ENCODE measurements around the gene ELAVL3.

Gene ELAVL3

DNA sequence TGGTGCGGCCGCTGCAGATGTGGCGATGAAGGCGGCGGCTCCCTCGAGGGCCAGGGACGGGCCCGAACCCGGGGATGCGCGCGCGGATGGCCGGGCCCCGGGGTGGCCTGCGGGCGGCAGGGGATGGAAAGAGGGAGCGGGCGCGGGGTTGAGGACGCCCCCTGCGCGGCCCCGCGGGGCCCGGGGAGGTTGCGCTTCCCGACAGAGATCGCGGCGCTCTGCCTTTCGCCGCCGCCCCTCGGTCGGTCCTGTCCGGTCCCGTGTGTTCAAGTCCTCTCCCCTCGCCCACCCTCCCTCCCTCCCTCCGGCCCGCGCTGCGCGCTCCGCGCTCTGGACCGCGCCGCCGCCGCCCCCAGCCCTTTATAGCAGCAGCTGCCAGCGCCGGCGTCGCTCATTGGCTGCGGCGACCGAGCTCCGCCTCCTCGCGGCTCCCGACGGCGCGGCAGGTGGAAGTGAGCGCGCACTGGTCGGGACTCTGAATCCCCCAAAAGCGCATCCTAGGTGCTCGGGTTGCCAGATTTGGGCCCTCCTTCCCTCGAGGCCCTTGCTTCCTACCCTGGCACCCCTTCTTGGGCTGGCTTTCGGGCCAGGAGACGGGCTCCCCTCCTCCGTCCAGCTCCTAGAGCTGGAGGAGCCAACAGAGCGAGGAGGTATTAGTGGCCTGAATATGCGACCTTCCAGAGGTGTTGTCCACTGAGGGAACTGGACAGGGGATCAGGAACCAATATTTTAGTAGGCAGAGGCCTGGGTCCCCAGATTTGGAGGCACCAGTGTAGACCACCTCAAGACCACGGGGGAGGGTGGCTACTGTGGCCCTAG, at the start of gene ELAVL3:
ELAVL3 (minus strand) TSS at position 332 of the 819 bp plus-strand sequence. CDS start 438 bp downstream, outside the sequence.
- DNase-seq (no peak), ATAC-seq (no peak)
- Mint-ChIP-seq H3K27ac (peak within 1 kb of the TSS in 1 of 2 donors; percentile 19), H3K4me3 (peak within 1 kb of the TSS; percentile 77 to 89), H3K9me3 (no peaks in the 10 kb centered on the region), H3K27me3 (peaks cover 59% of the 10 kb centered on the region), H3K4me1 (peaks cover 29% of the 10 kb centered on the region)

DNA sequence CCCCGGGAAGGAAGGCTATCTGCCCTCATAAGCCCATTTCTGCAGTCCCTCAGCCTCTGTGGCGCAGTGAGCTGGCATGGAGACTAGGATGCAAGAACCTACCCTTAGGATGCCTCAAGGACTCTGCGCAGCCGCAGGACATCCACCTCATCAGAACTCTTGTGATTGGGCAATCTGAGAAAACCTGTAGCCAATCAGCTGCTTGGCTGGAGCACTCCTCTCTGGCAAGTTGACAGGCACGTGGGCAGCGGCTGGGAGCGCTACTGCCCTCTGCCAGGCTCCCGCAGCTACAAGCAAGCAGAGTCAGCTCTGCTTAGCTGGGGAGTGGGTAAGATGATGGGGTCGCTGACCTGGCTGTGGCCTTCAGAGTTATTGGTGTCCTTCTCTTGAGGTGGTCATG, 49.6 kb upstream of the ELAVL3 start:
- H3K4me3 Mint-ChIP-seq, result no peak overlapping the region

DNA sequence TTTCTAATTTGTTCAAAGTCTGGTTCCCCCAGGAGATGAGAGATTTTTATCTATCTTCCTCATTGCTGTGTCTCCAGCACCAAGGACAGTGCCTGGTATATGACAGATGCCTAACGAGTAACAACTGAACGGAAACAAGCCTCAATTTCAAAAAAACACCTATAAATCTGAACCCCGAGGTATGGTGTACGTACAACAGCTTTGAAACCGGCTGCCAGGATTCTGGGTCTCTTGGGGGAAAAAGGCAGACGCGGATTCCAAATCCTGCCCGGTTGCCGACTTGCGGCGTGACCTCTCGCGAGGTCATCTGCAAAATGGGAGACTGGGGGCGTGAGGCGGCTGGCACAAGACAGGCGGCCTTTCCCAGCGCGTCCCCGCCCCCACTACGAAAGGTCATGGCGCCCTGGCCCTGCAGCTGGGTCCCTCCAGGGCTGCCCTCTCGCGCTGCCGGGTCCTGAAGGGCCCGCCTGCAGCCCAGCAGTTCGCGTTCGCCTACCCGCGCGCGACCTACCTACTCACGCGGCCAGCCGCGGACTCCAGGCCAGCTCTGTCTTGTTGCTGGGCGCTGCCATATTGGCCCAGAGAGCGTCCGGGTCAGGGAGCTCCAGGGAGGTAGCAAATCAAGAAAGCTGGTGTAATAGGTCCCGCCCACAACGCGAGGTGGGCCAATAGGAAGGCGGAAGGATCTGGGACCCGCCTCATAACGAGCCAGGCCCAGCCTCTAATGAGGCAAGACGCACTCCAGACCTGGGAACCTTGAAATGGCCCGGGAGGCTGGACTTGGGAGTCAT, 47.9 kb upstream of the ELAVL3 start, which contains the start of gene ECSIT:
ECSIT (minus strand) TSS at position 584 of the 791 bp plus-strand sequence. CDS start 9,964 bp downstream, outside the sequence.
- Mint-ChIP-seq H3K27ac (peak within 1 kb of the TSS; percentile 89 to 98), H3K9me3 (no peaks in the 10 kb centered on the region), H3K27me3 (no peaks in the 10 kb centered on the region), H3K4me3 (peak within 1 kb of the TSS; percentile 85 to 96), H3K4me1 (peaks cover 31% of the 10 kb centered on the region)
- DNase-seq (peak; percentile 93 to 96), ATAC-seq (peak; percentile 98)

More for the DNA sequence above, 49.6 kb upstream of the ELAVL3 start:
- Mint-ChIP-seq H3K27ac (no peak overlapping the region), H3K4me1 (peaks cover 33% of the 10 kb centered on the region), H3K27me3 (peaks cover 6% of the 10 kb centered on the region), H3K9me3 (no peaks in the 10 kb centered on the region)
- peak; percentile 56 to 66 for DNase-seq
- peak; percentile 10 for ATAC-seq

- Mint-ChIP-seq H3K4me3 (no peak overlapping the region), H3K4me1 (no peaks in the 10 kb centered on the region), H3K27ac (no peak overlapping the region), H3K27me3 (no peaks in the 10 kb centered on the region), H3K9me3 (no peaks in the 10 kb centered on the region)
- ATAC-seq (no peak), DNase-seq (no peak)
These were observed 38.3 kb upstream of the ELAVL3 start for GRCh38 chr19:11519138-11519537.

DNA sequence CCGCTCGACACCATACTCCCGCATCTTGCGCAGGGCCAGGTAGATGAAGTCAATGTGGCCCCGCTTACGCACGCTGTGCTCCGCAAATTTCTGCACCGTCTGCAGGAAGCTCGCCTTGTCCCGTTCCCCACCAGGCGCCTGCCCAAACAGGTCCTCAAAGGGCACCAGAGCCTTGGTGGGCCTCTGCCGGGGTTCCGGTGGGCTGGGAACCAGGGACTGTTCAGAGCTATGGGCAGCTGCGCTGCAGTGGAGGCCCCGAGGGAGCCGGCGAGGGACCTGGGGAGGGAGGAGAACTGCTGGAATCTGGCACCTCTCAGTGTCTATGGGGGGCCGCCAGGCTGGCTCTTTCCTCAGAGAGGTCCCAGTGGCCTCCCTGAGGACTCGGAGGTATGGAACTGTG, 33.1 kb upstream of the ELAVL3 start:
- no peak overlapping the region for H3K4me3 Mint-ChIP-seq
- H3K4me1 Mint-ChIP-seq, result no peaks in the 10 kb centered on the region

DNA sequence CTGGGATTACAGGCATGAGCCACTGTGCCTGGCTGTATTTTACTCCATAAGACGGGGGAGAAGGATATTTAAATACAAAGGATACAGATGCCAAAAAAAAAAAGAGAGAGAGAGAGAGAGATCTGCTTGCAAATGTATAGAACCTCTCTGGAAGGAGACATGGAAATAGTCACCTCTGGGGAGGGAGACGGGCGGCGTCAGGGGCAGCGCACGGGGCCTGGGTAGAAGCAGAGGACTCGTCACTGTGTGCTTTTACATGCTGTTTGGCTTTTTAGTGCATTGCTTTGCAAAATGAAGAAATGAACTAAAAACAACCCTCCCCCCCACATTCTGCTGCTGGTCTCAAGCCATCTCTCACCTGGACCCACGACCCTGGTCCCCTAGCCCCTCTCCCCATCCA, 29.6 kb upstream of the ELAVL3 start:
- peaks cover 24% of the 10 kb centered on the region for H3K4me1 Mint-ChIP-seq
- no peak overlapping the region for H3K27ac Mint-ChIP-seq
- H3K27me3 Mint-ChIP-seq, result no peaks in the 10 kb centered on the region
- no peak for DNase-seq
- no peak overlapping the region for H3K4me3 Mint-ChIP-seq
- no peaks in the 10 kb centered on the region for H3K9me3 Mint-ChIP-seq
- ATAC-seq, result no peak

More for the DNA sequence above, 33.1 kb upstream of the ELAVL3 start:
- no peaks in the 10 kb centered on the region for H3K9me3 Mint-ChIP-seq
- no peaks in the 10 kb centered on the region for H3K27me3 Mint-ChIP-seq
- no peak overlapping the region for H3K27ac Mint-ChIP-seq
- ATAC-seq (no peak), DNase-seq (no peak)

GRCh38 chr19:11507370-11508078, 26.7 kb upstream of the ELAVL3 start:
- Mint-ChIP-seq H3K27me3 (no peaks in the 10 kb centered on the region), H3K9me3 (no peaks in the 10 kb centered on the region), H3K4me3 (peak overlapping the region; percentile 96), H3K4me1 (peaks cover 38% of the 10 kb centered on the region), H3K27ac (peak overlapping the region in 1 of 2 donors; percentile 40)
- DNase-seq (no peak), ATAC-seq (no peak)

DNA sequence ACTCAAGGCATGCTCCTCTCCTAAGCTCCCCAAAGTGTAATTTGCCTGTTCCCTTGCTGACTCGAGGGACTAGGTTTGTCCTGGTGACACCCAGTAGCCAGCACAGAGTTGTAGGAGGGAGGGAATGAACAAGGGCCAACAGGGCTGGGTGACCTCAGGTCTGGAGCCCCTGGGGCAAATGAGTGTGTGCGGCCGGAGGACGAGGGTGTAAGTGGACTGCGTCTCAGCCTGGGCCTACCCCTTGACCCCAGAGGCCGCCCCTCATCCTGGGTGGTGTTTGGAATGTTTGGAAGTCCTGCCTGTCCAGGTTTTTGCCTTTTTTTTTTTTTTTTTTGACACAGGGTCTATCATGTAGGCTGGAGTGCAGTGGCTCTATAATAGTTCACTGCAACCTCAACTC, 26.1 kb upstream of the ELAVL3 start:
- H3K27me3 Mint-ChIP-seq, result no peaks in the 10 kb centered on the region
- DNase-seq, result no peak
- H3K27ac Mint-ChIP-seq, result peak overlapping the region; percentile 47 to 74
- H3K4me3 Mint-ChIP-seq, result peak overlapping the region; percentile 96
- no peaks in the 10 kb centered on the region for H3K9me3 Mint-ChIP-seq
- no peak for ATAC-seq
- H3K4me1 Mint-ChIP-seq, result peaks cover 38% of the 10 kb centered on the region

DNA sequence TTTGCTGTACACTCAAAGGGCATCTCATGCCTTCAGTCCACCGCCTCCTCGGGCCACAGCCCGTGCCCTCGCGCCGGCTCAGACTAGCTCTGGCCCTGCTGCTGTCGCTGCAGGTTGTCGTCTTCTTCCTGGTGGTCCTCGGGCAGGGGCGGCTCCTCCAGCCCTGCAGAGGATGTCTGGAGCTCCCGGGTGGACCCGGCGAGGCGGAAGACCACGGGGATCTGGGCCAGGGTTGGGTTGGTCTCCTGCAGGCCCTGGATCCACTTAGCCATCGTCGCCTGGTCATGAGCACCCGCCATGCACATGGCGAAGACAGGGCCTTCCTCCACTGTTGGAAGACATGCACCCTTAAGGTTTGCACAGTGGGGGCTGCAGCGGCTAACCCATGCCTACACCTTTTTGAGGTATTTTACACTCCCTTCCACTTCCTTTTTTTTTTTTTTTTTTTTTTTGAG, 25.3 kb upstream of the ELAVL3 start:
- peaks cover 38% of the 10 kb centered on the region for H3K4me1 Mint-ChIP-seq
- H3K4me3 Mint-ChIP-seq, result peak overlapping the region; percentile 96
- H3K27ac Mint-ChIP-seq, result peak overlapping the region; percentile 85 to 96
- H3K9me3 Mint-ChIP-seq, result no peaks in the 10 kb centered on the region
- ATAC-seq (peak; percentile 35), DNase-seq (no peak)
- H3K27me3 Mint-ChIP-seq, result no peaks in the 10 kb centered on the region

- Mint-ChIP-seq H3K27me3 (no peaks in the 10 kb centered on the region), H3K4me1 (peaks cover 38% of the 10 kb centered on the region), H3K4me3 (peak within 1 kb of the TSS; percentile 96), H3K27ac (peak within 1 kb of the TSS; percentile 91 to 96), H3K9me3 (no peaks in the 10 kb centered on the region)
- DNase-seq, result peak; percentile 94 to 95
- ATAC-seq, result peak; percentile 84
These were observed 24.8 kb upstream of the ELAVL3 start, which contains the start of gene ZNF653 for GRCh38 chr19:11505504-11506100. ZNF653 (minus strand) TSS chr19:11505839; CDS start chr19:11505786, 53 bp downstream.

DNA sequence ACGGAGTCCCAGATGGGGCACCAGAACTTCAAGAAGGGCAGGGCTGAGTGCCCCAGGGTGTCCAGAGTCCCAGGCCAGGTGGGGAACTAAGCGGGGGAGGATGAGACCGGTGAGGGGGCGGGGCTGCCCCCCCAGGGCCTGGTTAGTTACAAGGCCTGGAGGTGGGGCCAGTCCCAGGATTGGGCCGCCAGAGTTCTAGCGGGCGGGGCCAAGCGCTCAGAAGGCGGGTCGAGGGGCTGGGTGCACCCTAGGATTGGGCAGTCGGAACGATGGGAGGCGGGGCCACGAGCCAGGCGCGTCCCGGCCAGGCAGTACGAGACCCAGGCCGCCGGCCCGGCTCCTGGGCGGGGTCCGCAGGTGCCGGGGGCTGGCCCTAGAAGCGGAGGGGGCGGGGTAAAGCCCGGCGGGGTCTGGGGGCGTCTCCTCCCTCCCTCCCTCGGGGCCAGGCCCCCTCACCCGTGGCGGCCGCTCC, 24.2 kb upstream of the ELAVL3 start:
- H3K27me3 Mint-ChIP-seq, result no peaks in the 10 kb centered on the region
- H3K4me1 Mint-ChIP-seq, result peaks cover 41% of the 10 kb centered on the region
- no peaks in the 10 kb centered on the region for H3K9me3 Mint-ChIP-seq
- DNase-seq (peak; percentile 93 to 96), ATAC-seq (peak; percentile 95)
- H3K4me3 Mint-ChIP-seq, result peak overlapping the region; percentile 91 to 96
- H3K27ac Mint-ChIP-seq, result peak overlapping the region; percentile 91 to 96

GRCh38 chr19:11504502-11505031, 23.7 kb upstream of the ELAVL3 start:
- Mint-ChIP-seq H3K27ac (peak overlapping the region; percentile 91 to 96), H3K9me3 (no peaks in the 10 kb centered on the region), H3K27me3 (no peaks in the 10 kb centered on the region), H3K4me3 (peak overlapping the region; percentile 91 to 96), H3K4me1 (peaks cover 45% of the 10 kb centered on the region)
- DNase-seq, result no peak
- ATAC-seq, result no peak

DNA sequence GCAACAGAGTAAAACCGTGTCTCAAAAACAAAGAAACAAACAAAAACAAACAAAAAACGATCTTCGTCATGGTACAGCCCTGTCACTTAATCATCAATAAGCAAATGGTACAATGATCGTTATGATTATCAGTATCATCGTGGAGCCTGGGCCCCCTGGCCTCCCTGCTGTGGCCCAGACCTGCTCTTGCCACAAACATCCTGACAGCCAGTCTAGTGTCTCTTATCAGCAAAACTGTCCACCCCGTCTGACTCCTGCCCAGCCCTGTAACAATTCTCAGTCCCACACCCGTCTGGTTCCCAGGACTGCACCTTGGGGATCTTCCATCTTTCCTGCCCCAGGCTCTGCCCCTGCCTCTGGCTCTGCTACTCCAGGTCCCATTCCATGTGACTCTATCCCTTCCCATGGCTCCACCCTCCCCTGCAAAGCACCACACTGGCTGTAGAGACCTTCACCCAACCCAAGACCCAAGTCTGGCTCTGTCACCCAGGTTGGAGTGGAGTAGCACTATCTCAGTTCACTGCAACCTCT, 19.1 kb upstream of the ELAVL3 start:
- no peak for DNase-seq
- no peak for ATAC-seq
- no peak overlapping the region for H3K4me3 Mint-ChIP-seq
- H3K27ac Mint-ChIP-seq, result no peak overlapping the region
- H3K4me1 Mint-ChIP-seq, result peaks cover 19% of the 10 kb centered on the region
- H3K27me3 Mint-ChIP-seq, result no peaks in the 10 kb centered on the region
- H3K9me3 Mint-ChIP-seq, result no peaks in the 10 kb centered on the region

- H3K4me1 Mint-ChIP-seq, result peaks cover 12% of the 10 kb centered on the region
- no peaks in the 10 kb centered on the region for H3K27me3 Mint-ChIP-seq
- H3K4me3 Mint-ChIP-seq, result no peak overlapping the region
- H3K9me3 Mint-ChIP-seq, result no peaks in the 10 kb centered on the region
- ATAC-seq (no peak), DNase-seq (no peak)
- no peak overlapping the region for H3K27ac Mint-ChIP-seq
These were observed 18.4 kb upstream of the ELAVL3 start for GRCh38 chr19:11499220-11499726.
